ENCODE results near the gene TCTN1.
A peak's percentile ranks its signal among the peaks of the same experiment; 100 is the strongest.

TCTN1 gene

GRCh38 chr12:110637869-110638441 is 24.0 kb downstream of the TCTN1 start:
- Histone ChIP-seq H3K27ac (no peak overlapping the region), H3K27me3 (no peaks in the 10 kb centered on the region), H3K36me3 (peaks cover 0 to 44% (median 0%) of the 10 kb centered on the region in 3 donors), H3K4me3 (no peak overlapping the region), H3K9me3 (no peaks in the 10 kb centered on the region), H3K4me1 (peaks cover 0 to 25% (median 8%) of the 10 kb centered on the region in 4 donors)
- TF ChIP-seq CTCF (IDR thresholded peaks at IDR 0.05), result no peak
- DNase-seq, result no peak
- intact Hi-C loops (cut with DNase I; ENCODE audit: low total_unique reads), result no loop called here

- Histone ChIP-seq H3K27me3 (no peaks in the 10 kb centered on the region), H3K9me3 (no peaks in the 10 kb centered on the region), H3K4me1 (peaks cover 0 to 25% (median 8%) of the 10 kb centered on the region in 4 donors), H3K4me3 (no peak overlapping the region), H3K27ac (peak overlapping the region; percentile 25 to 34), H3K36me3 (peaks cover 0 to 35% (median 0%) of the 10 kb centered on the region in 3 donors)
- TF ChIP-seq CTCF (IDR thresholded peaks at IDR 0.05), result no peak
- DNase-seq, result no peak
- intact Hi-C loops (cut with DNase I; ENCODE audit: low total_unique reads), result no loop called here
Observed at GRCh38 chr12:110638796-110639195, 24.9 kb downstream of the TCTN1 start.

GRCh38 chr12:110639336-110640141 is 25.6 kb downstream of the TCTN1 start:
- Histone ChIP-seq H3K27me3 (no peaks in the 10 kb centered on the region), H3K4me1 (peaks cover 0 to 25% (median 8%) of the 10 kb centered on the region in 4 donors), H3K4me3 (no peak overlapping the region), H3K9me3 (no peaks in the 10 kb centered on the region), H3K36me3 (peaks cover 0 to 31% (median 7%) of the 10 kb centered on the region in 3 donors), H3K27ac (peak overlapping the region; percentile 25 to 34)
- intact Hi-C loops (cut with DNase I; ENCODE audit: low total_unique reads), result no loop called here
- no peak for TF ChIP-seq CTCF (IDR thresholded peaks at IDR 0.05)
- DNase-seq, result no peak

GRCh38 chr12:110640275-110641025 is 26.5 kb downstream of the TCTN1 start:
- Histone ChIP-seq H3K36me3 (peaks cover 0 to 33% (median 7%) of the 10 kb centered on the region in 3 donors), H3K4me1 (peaks cover 0 to 25% (median 8%) of the 10 kb centered on the region in 4 donors), H3K4me3 (no peak overlapping the region), H3K27me3 (no peaks in the 10 kb centered on the region), H3K27ac (peak overlapping the region in 1 of 2 donors; percentile 25), H3K9me3 (no peaks in the 10 kb centered on the region)
- no peak for DNase-seq
- intact Hi-C loops (cut with DNase I; ENCODE audit: low total_unique reads), result no loop called here
- TF ChIP-seq CTCF (IDR thresholded peaks at IDR 0.05), result no peak

- TF ChIP-seq CTCF (IDR thresholded peaks at IDR 0.05), result no peak
- Histone ChIP-seq H3K9me3 (no peaks in the 10 kb centered on the region), H3K27ac (peak overlapping the region in 1 of 2 donors; percentile 36), H3K4me1 (peaks cover 0 to 25% (median 8%) of the 10 kb centered on the region in 4 donors), H3K4me3 (no peak overlapping the region), H3K36me3 (peaks cover 0 to 38% (median 7%) of the 10 kb centered on the region in 3 donors), H3K27me3 (no peaks in the 10 kb centered on the region)
- intact Hi-C loops (cut with DNase I; ENCODE audit: low total_unique reads), result no loop called here
- no peak for DNase-seq
Observed at GRCh38 chr12:110641521-110641920, 27.6 kb downstream of the TCTN1 start.
